Stimulated activated CD8-positive, alpha-beta memory T cell treated with anti-CD3 and anti-CD28 coated beads, Interleukin-15, amount 100 ng/mL, for 1 hour (primary cell): ENCODE measurements around the gene CYB561A3.
"Not testable (repeated sequence)": the region's sequence is repeated elsewhere in the genome, so short reads cannot be mapped to it uniquely, and the experiment has no call there.

ENCODE experiments used
- DNase-seq: peaks from one replicate; pipeline ENCODE4 v3.0.0-alpha.2; 2020; ENCODE audit warnings: low read depth

CYB561A3 gene, protein sequence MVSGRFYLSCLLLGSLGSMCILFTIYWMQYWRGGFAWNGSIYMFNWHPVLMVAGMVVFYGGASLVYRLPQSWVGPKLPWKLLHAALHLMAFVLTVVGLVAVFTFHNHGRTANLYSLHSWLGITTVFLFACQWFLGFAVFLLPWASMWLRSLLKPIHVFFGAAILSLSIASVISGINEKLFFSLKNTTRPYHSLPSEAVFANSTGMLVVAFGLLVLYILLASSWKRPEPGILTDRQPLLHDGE

DNA sequence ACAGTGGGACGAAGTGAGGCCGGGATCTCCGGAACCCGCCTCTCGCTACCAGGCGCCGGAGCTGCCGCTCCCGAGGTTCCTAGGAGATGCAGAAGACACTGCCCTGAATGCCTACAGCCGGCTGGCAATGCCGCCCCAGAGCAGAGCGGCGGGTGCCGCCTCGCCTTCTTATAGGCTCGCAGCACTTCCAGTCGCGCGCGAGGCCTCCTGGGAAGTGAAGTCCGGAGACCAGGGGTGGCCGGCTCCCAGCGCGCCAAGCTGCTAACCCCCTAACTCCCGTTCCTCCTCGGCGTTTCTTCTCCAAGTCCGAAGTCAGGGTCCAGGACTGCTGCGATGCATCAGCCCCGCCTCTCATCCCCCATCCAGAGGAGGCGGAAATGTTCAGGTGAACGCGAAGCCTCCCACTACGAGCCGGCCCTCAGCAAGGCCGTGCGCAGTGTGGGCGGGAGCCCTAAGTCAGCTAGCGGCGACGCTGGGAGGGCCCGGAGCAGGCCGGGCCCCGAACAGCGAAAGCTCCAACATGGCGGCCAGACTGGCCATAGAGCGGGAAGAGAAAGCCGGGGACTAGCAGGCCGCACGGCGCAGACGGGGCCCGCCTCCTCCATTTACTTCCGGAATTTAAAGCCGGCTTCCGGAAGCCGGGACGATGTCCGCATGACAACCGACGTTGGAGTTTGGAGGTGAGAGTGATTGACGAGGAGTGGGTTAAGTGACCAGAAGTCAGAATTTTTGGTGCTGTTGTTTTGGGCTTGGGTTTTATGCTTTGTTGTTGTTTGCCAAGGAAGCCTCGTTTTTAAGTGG, at the start of gene CYB561A3, which contains the start of gene TMEM138:
Gene CYB561A3 (minus strand): TSS at position 142 of the 801 bp plus-strand sequence. CDS start 5,169 bp downstream, outside the sequence.
Gene TMEM138 (plus strand): TSS at position 634 of the 801 bp plus-strand sequence. CDS start 2,017 bp downstream, outside the sequence.
- peak; percentile 67 for DNase-seq

DNA sequence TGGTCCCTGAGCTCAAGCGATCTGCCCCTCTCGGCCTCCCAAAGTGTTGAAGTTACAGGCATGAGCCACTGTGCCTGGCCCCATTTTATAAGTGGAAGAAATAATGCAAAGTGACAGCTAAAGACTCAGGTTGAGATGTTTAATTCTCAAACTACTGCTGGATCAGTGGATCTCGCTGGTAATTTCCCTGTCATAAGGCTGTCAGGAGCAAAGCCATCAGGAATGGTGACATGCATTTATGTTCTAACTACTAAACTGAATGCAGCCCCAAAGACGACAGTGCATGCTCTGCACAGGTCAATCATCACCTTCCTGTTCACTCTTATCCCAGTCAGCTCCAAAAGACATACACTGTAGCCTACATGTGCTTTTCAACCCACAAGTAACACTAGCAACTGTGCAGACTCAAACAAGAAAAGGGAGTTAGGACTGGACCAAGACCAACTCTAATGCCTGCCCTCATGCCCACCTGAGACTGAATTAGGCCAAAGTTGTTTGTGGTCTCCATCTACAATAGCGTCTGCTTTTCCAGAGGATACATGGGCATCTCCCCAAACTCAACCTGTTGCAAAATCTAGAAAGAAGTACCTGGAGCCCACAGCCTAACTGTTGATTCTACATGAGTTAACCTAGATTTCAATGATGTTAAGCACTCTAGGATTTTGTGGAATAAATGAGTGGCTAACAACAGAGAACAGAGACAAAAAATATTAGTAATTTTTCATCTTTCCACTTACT, 45.5 kb upstream of the CYB561A3 start:
- no peak for DNase-seq

DNA sequence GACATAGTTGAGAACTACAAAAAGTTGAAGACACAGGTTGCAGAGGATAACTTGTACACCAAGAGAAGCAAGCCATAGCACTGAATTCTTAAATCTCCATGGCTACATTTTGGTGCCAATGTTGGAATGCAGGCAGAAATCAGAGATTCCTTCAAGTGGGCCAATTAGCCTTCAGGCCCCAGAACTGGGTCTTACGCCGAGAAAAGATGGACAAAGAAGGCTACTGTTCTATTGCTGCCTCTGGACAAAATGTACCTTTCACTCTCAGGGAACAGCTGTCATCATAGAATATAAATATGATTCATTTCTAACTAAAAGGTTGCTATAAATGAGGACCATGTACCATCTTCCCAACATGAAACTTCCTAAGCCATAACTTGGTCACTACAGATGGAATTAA, 44.4 kb upstream of the CYB561A3 start:
- DNase-seq, result no peak

DNA sequence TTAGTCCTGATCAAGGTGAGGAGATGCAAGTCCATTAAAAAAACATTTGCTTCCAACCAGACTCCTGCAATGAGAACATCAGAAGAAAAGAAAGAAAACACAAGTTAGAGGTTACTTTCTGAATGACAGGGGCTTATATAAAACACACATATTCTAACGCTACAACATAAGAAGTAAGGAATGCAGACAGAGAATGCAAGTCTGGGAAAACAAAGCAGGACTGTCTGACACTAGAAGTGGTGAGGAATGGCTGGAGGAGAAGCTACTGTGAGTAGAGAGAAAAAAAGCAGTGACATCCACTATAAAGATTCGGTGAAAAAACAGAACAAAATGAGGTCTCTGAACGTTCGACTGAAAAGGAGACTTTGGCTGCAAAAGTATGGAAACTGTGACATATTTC, 43.0 kb upstream of the CYB561A3 start:
- no peak for DNase-seq

DNA sequence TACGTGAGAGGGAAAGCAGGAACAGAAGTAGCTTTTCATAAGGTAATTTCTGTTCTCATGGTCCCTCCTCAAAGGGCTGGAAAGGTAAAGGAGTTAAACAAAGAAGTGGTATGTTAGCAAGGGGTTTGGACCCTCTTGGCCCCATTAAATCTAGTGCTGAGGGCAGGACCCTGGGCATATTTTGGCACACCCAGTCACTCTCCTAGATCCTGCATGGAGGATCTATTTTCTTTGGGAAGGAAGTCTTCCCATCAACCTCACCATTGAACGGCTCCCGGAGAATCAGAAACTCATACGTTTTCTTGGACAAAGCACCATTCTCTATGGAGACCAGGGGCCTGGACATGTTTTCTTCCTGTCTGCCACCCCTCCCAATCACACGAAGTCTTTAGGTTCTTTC, 42.4 kb upstream of the CYB561A3 start:
- DNase-seq, result no peak

DNA sequence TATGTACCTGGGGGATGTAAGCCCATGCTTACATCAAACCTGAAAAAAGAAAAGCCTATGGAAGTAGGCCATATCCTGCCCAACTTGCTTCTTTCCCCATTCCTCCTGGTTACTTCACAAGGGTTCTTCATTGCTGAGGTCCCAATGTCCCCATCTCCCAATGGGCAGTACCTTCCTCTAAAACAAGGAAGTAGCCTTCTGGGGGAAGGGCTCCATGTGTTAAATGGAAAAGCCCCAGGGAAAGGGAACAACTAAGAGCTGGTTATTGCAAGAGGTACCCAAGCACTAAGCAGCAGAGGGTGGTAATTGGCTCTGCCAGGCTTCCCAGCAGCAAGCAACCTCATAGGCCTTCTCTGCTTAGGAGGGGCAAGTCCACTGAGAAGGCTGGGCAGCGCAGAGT, 42.0 kb upstream of the CYB561A3 start:
- DNase-seq, result no peak

DNA sequence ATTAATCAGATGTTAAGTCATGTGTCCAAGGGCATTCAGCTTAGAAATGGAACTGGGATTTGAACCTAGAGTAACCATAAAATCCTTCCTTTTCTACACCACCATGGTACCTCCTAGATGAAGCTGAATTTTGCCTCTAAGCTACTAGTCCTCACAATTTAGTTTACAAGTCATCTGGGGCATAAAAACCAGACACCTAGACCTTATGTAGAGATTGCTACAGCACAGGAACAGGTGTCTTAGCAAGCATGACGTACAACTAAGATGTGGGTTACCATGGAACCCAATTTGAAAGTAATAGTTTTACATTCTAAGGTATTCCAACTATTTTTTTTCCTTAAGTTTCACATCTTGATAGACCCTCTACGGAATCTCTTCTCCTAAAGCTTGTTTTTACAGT, 39.9 kb upstream of the CYB561A3 start:
- no peak for DNase-seq

DNA sequence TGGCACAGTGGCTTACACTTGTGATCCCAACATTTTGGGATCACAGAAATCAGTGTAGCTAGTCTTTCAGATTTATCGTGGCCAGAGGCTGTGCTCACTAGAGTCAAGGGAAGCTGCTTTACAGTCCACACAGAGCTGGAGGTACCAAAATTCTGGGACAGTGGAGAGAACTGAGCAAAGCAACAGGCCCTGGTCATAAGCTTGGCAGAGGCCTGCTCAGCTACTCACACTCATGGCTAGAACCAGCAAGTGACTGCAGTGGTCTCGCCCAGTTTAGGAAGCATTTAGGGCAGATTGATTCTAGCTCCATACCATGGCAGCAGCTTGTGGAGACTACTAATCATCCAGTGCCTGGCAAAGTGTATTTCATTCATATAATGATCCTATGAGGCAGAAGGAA, 39.5 kb upstream of the CYB561A3 start:
- DNase-seq, result no peak

DNA sequence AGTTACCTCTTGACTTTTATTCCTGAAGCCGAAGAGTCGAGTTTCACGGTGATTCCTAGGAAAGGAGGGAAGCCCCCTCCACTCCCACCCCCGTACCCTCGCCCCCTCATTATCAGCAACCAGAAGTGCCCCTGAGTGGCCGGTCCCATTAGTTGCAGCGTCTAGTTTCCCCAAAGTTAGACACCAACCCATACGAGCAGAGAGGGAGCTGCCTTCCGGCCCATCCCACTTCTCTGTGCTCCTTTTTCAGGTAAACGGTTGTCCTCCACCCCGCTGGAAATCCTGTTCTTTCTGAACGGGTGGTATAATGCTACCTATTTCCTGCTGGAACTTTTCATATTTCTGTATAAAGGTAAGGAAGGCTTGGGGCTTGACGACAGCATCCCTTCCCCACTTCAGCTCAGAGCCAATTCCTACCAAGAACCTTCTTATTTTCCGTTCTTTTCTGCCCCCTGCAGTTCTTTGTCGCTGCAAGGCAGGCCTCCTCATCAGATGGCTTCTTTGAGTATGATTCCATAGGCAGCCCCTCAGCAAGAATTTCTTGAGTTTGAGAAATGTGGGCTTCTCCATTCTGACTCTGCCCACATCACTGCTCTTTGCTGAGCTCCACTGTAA, 31.4 kb upstream of the CYB561A3 start:
- DNase-seq, result no peak

DNA sequence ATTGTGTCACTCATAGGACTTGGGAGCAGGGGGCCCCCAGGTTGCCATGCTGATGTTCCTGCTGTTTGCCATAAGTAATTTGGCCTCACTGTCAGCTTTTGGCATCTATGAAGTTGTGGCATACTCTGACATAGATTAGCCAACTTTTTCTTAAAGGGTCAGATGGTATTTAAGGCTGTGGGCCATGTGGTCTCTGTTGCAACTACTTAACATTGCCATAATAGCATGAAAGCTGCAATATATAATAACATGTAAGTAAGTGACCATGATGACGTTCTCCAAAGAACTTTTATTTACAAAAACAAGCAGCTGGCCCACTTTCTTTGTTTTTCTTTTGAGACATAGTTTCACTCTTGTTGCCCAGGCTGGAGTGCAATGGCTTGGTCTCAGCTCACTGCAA, 28.5 kb upstream of the CYB561A3 start:
- no peak for DNase-seq

DNA sequence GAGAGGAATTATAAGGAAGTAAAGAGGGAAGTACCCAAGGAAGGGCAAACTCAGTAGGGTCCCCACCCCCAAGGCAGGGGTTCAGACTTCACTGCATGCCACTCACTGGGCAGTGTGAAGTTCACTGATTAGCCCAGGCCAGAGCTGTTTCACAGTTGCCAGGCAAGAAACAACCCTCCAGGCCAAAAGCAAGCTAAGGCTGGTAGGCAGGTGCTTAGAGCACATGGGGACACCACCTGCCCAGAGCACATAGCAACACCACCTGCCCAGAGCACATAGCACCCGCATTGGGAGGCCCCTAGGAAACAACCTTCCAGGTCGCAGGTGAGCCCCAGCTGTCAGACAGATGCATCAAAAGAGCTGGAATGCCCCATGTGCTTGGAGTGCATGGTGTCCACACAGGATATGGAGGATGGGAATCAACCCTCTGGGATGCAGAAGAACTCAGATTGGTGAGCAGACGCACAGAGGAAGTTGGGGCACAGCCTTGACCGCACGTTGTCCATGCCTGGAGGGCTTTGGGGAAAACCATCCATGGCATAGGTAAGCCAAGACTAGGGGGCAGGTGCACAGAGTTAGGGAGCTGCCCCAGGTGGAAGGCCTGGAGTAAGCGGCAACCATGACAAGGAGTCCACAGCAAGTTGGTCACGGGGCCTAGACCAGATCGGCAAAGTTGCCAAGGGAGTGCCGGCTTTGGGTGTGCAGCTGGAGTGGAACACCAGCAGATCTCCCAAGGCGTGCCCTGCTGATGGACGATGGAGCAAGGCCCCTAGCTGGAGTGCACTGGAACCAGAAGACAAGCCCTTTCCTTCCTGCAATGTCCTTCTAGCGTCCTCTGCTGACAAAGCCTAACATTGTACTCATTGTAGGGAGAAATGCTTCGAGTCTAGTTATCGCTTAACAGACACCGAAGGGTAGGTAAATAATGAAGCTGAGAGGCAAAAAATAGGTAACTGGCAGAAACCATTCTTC, 22.9 kb upstream of the CYB561A3 start:
- DNase-seq, result no peak

DNA sequence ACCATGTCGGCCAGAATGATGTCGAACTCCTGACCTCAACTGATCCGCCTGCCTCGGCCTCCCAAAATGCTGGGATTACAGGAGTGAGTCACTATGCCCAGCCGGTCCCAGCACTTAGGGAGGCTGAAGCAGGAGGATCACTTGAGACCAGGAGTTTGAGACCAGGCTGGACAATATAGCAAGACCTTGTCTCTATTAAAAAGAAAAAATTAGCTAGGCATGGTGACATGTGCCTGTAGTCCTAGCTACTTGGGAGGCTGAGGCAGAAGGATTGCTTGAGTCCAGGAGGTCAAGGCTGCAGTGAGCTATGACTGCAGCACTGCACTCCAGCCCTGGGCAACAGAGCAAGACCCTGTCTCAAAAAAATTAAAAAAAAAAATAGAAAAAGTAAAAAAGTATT, 22.2 kb upstream of the CYB561A3 start:
- DNase-seq, result not testable (repeated sequence)

DNA sequence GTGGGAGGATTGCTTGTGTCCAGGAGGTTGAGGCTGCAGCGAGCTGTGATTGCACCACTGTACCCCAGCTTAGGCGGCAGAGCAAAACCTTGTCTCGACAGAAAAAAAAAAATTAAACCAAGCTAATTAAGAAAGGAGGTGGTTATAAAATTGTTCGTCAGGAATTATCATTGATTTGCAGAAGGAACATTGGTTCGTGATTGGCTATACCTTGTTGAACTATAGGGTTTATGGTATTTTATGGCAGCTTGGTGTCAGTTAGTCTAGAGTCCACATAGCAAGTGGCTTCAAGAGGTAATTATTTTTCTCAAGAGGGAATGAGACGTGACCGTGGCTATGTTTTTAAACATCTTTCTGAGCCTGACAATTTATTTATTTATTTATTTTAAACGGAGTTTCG, 19.2 kb upstream of the CYB561A3 start:
- DNase-seq, result no peak

DNA sequence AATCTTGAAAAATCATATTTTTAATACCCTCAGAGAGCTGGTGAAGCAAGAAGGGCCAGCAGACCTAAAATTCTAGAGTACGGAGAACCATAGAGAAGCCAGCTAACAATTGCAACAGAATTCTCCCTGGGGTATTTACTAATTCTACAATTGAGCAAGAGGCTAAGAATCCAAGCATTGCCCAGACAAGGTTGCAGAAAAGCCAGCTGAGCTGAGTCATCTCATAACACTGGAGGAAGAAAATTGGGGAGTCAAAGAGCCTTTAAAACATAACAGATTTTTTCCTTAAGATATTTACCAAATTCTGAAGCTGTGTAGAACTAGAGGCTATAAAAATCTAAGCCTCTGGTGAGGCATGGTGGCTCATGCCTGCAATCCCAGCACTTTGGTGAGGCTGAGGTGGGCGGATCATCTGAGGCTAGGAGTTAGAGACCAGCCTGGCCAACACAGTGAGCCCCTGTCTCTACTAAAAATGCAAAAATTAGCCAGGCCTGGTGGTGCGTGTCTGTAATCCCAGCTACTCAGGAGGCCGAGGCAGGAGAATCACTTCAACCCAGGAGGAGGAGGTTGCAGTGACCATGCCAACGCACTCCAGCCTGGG, 17.1 kb upstream of the CYB561A3 start:
- no peak for DNase-seq

DNA sequence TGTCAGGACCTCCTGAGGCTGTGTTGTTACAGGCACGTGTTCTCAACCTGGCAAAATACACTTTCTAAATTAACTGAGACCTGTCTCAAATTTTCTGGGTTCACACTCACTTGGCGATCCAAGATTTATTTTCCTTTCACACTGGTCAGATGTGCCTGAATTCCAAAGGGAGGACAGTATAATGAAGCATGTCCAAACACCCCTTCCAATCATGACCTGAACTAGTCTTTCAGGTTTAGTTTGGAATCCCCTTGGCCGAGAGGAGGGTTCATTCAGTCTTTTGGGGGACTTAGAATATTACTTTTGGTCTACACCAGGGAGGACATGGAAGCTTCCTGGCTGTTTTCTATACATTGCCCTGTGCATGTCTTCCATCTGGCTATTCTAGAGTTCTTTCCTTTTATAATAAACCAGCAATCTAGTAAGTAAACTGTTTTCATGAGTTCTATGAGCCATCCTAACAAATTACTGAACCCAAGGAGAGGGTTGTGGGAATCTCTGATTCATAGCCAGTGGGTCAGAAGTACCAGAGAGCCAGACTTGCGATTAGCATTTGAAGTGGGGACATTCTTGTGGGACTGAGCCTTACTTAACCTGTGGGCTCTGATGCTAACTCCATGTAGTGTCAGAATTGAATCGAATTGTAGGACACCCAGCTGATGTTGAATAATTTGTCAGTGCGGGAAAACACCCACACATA, 15.9 kb upstream of the CYB561A3 start:
- DNase-seq, result no peak

DNA sequence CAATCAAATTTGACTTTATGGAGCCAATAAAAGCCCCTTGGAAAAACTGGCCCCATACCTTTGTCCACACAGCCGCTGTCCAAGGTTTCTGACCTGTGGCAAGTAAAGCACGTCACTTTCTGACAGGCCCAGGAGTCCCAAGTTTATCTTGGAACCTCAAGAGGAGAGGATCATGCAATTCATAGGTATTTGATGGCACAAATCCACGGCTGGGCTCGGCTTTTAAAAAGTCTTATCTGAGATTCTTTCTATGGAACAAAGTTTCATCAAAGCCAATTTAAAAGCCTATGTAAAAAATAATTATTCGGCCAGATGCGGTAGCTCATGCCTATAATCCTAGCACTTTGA, 14.1 kb upstream of the CYB561A3 start:
- no peak for DNase-seq

DNA sequence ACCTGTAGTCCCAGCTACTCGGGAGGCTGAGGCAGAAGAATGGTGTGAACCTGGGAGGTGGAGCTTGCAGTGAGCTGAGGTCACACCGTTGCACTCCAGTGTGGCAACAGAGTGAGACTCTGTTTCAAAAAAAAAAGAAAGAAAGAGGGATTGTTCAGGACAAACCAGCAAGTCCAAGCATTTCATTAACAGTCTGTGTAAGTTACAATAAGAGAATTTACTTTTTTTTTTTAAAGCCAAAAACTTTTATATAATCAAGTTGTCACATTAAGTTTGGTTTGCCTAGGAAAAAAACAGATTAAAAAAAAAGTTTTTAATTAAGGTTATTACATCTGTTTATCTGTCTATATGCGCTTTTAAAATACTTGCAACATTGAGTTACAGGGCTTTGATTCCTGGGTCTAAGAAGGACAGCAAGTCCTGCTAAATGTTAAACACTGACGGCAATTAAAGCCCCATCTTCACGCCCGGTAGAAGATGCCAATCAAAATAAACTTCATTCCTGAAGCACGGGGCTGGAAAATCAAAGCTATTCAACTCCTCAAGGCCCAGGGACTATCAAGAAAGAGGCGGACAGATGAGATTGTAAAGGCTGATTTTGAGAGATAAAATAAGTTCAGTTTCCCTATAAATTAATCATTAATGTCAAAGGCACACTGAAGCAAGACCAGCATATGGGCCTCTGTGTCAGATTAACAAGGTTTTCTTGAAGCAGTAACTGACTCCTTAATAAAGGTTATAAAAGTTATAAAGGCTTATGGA, 11.2 kb upstream of the CYB561A3 start:
- DNase-seq, result no peak

DNA sequence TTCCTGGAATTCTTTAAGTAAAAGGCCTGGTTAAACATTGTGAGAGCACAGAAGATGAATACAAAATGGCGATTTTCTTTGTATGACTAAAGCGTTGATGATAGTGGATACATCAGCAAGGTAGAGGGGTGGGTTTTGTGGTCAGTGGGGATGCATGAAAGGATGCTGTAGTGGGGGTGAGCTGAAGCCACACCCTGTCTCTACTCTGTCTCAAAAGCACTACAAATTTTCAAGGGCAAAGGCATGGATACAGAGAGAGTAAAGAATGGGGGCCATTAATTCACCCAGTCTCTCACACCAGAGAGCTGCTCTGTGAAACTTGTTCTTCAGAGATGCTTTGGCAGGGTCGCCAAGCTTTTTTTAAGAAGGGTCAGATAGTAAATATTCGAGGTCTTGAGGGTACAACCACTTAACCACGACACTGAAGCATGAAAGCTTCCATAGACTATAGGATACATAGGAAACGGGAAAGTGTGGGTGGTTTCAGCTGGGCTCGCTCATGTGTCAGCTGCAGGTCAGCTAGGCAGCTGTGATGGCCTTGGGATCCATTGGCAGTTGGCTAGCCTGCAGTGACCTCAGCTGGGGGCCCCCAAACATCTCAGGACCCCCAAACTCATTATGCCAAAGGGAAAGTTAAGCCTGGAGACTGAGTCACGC, 8.8 kb upstream of the CYB561A3 start:
- DNase-seq, result no peak
